Large intestine (tissue), 3 donors: Measurements from ENCODE around the gene U2AF2. TPM values are rescaled to one million over a fixed set of nuclear protein-coding genes. Genes with fewer than 3 reads are reported as not detected.
A peak's percentile ranks its signal among the peaks of the same experiment; 100 is the strongest.

Source experiments
- DNase-seq, 2 donors: peaks; one replicate each; pipeline versions ENCODE4 v3.0.0 to v3.0.0-alpha.2; 2013
- H3K27ac ChIP-seq: one replicate; pipeline ENCODE4 v1.5.1; 2013; ENCODE audit warnings: low read length
- H3K27me3 ChIP-seq: 2 replicates; pipeline ENCODE4 v1.6.1; 2013; ENCODE audit warnings: low read length; ENCODE audit not compliant: control insufficient read depth, insufficient read depth
- H3K36me3 ChIP-seq: 2 replicates; pipeline ENCODE4 v1.6.1; 2013; ENCODE audit warnings: low read length; ENCODE audit not compliant: control insufficient read depth, insufficient read depth
- H3K4me1 ChIP-seq: one replicate; pipeline ENCODE4 v1.6.1; 2013; ENCODE audit warnings: low read length; ENCODE audit not compliant: control insufficient read depth, insufficient read depth
- H3K4me3 ChIP-seq: one replicate; pipeline ENCODE4 v1.5.1; 2013; ENCODE audit warnings: low read length
- H3K9me3 ChIP-seq: one replicate; pipeline ENCODE4 v1.6.1; 2013; ENCODE audit warnings: mild to moderate bottlenecking, low read depth, low read length, moderate library complexity; ENCODE audit not compliant: control insufficient read depth
- WGBS: methylation state at CpG from one replicate; pipeline ENCODE4 v1.1.5; 2013; ENCODE audit warnings: low lambda C conversion rate; ENCODE audit not compliant: insufficient coverage; 5-methylcytosine and 5-hydroxymethylcytosine counted together
- polyA plus RNA-seq: library from polyadenylated mRNA; unstranded; fragments of 120-200 nt; gene quantifications from one replicate; pipeline ENCODE4 v1.2.1, GENCODE V29; 2013

U2AF2 gene
- polyA plus RNA-seq, 1 donor = 167 TPM

- Histone ChIP-seq H3K27me3 (no peaks in the 10 kb centered on the region), H3K36me3 (peaks cover 34% of the 10 kb centered on the region), H3K9me3 (peaks cover 7% of the 10 kb centered on the region), H3K27ac (no peak overlapping the region), H3K4me1 (no peaks in the 10 kb centered on the region), H3K4me3 (no peak overlapping the region)
- WGBS = no CpG with 5 or more reads among the region's 27 CpGs
- DNase-seq = no peak
Observed at GRCh38 chr19:55613396-55613795, 41.4 kb upstream of the U2AF2 start.

- Histone ChIP-seq H3K4me1 (no peaks in the 10 kb centered on the region), H3K36me3 (peaks cover 34% of the 10 kb centered on the region), H3K4me3 (no peak overlapping the region), H3K27me3 (no peaks in the 10 kb centered on the region), H3K27ac (no peak overlapping the region), H3K9me3 (peaks cover 7% of the 10 kb centered on the region)
- no peak for DNase-seq
- WGBS = 97% methylated on average over 5 of the region's 75 CpGs
Observed at GRCh38 chr19:55613930-55614710, 40.7 kb upstream of the U2AF2 start.

GRCh38 chr19:55614711-55615542 lies 39.9 kb upstream of the U2AF2 start:
- Histone ChIP-seq H3K36me3 (peaks cover 26% of the 10 kb centered on the region), H3K27ac (no peak overlapping the region)
- WGBS = no CpG with 5 or more reads among the region's 98 CpGs

GRCh38 chr19:55615543-55616394 lies 39.1 kb upstream of the U2AF2 start:
- no peak overlapping the region for H3K4me3 ChIP-seq
- no peak for DNase-seq
- H3K36me3 ChIP-seq = peaks cover 27% of the 10 kb centered on the region
- H3K4me1 ChIP-seq = no peaks in the 10 kb centered on the region
- H3K27me3 ChIP-seq = no peaks in the 10 kb centered on the region
- H3K9me3 ChIP-seq = peaks cover 7% of the 10 kb centered on the region
- H3K27ac ChIP-seq = no peak overlapping the region
- no CpG with 5 or more reads among the region's 88 CpGs for WGBS

More at GRCh38 chr19:55614711-55615542, 39.9 kb upstream of the U2AF2 start:
- no peaks in the 10 kb centered on the region for H3K4me1 ChIP-seq
- no peak overlapping the region for H3K4me3 ChIP-seq
- H3K27me3 ChIP-seq = no peaks in the 10 kb centered on the region
- peaks cover 7% of the 10 kb centered on the region for H3K9me3 ChIP-seq
- DNase-seq = no peak

- WGBS = no CpG with 5 or more reads among the region's 38 CpGs
Observed at GRCh38 chr19:55616395-55616875, 38.4 kb upstream of the U2AF2 start.

GRCh38 chr19:55617426-55617825 lies 37.4 kb upstream of the U2AF2 start:
- Histone ChIP-seq H3K27me3 (no peaks in the 10 kb centered on the region), H3K36me3 (peaks cover 34% of the 10 kb centered on the region), H3K4me3 (no peak overlapping the region), H3K4me1 (no peaks in the 10 kb centered on the region), H3K9me3 (peaks cover 7% of the 10 kb centered on the region), H3K27ac (no peak overlapping the region)
- WGBS = no CpG with 5 or more reads among the region's 8 CpGs
- no peak for DNase-seq

More at GRCh38 chr19:55616395-55616875, 38.4 kb upstream of the U2AF2 start:
- no peak for DNase-seq
- H3K27me3 ChIP-seq = no peaks in the 10 kb centered on the region
- no peak overlapping the region for H3K27ac ChIP-seq
- peaks cover 7% of the 10 kb centered on the region for H3K9me3 ChIP-seq
- H3K36me3 ChIP-seq = peaks cover 31% of the 10 kb centered on the region
- no peak overlapping the region for H3K4me3 ChIP-seq
- no peaks in the 10 kb centered on the region for H3K4me1 ChIP-seq

- peaks cover 35% of the 10 kb centered on the region for H3K36me3 ChIP-seq
- no peak overlapping the region for H3K4me3 ChIP-seq
- H3K4me1 ChIP-seq = peaks cover 3% of the 10 kb centered on the region
- no CpG with 5 or more reads among the region's 7 CpGs for WGBS
- H3K27ac ChIP-seq = no peak overlapping the region
- H3K9me3 ChIP-seq = peaks cover 7% of the 10 kb centered on the region
- no peaks in the 10 kb centered on the region for H3K27me3 ChIP-seq
- DNase-seq = no peak
Observed at GRCh38 chr19:55618426-55618825, 36.4 kb upstream of the U2AF2 start.

GRCh38 chr19:55619286-55619685 lies 35.5 kb upstream of the U2AF2 start:
- no CpG with 5 or more reads among the region's 3 CpGs for WGBS
- Histone ChIP-seq H3K4me1 (peaks cover 9% of the 10 kb centered on the region), H3K27ac (no peak overlapping the region), H3K36me3 (peaks cover 35% of the 10 kb centered on the region), H3K4me3 (no peak overlapping the region), H3K27me3 (no peaks in the 10 kb centered on the region), H3K9me3 (peaks cover 7% of the 10 kb centered on the region)
- DNase-seq = no peak

- Histone ChIP-seq H3K4me3 (no peak overlapping the region), H3K9me3 (peaks cover 3% of the 10 kb centered on the region), H3K4me1 (peaks cover 14% of the 10 kb centered on the region), H3K27me3 (no peaks in the 10 kb centered on the region), H3K36me3 (peaks cover 35% of the 10 kb centered on the region), H3K27ac (no peak overlapping the region)
- peak in 1 of 2 donors; percentile 1 for DNase-seq
- WGBS = no CpG with 5 or more reads among the region's 12 CpGs
Observed at GRCh38 chr19:55620410-55621204, 34.2 kb upstream of the U2AF2 start.
